GM19099 (cell line): ENCODE measurements around the gene RHOBTB3.

ENCODE experiments used
- POLR2A ChIP-seq: IDR thresholded peaks from 3 replicates; pipeline ENCODE4 v1.6.1; 2011; ENCODE audit warnings: low read depth; ENCODE audit not compliant: insufficient read length; ENCODE audit errors: extremely low read depth

RHOBTB3 gene, protein sequence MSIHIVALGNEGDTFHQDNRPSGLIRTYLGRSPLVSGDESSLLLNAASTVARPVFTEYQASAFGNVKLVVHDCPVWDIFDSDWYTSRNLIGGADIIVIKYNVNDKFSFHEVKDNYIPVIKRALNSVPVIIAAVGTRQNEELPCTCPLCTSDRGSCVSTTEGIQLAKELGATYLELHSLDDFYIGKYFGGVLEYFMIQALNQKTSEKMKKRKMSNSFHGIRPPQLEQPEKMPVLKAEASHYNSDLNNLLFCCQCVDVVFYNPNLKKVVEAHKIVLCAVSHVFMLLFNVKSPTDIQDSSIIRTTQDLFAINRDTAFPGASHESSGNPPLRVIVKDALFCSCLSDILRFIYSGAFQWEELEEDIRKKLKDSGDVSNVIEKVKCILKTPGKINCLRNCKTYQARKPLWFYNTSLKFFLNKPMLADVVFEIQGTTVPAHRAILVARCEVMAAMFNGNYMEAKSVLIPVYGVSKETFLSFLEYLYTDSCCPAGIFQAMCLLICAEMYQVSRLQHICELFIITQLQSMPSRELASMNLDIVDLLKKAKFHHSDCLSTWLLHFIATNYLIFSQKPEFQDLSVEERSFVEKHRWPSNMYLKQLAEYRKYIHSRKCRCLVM

DNA sequence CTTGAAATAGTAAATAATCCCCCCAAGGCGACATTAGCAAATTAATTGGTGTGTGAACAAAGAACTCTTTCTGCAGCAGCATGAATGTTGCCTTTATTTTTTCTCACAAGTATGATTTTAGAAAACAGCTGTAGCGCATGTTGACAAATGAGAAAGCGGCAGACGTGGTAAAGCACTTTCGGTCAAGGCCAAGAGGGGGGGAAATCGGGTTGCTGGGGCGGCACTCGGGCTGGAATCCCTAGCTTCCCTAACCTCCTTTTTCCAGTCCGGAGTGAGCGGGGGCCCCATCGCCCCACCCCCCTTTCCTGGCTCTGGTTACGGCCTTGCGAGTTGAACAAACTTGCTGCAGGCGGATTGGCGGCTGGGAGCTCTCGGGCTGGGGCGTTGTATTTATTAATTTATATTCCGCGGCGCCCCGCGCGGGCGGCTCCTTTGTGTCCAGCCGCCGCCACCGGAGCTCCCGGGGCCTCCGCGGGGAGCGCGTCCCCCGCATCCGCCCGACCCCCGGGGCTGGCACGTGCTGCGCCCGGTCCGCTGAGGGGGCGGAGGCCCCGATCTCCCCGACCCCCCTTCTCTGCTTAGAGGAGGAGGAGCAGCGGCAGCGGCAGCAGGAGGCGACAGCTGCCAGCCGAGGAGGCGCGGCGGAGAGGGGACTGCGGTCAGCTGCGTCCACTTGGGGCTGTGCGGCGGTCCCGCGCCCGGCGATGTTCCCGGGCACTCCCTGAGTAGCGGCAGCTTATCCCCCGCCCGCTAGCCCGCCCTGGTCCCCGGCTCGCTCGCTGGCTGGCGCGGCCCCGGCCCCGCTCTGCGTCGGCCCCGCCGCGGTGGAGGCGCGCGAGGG lies at the start of gene RHOBTB3:
Gene RHOBTB3 (plus strand): TSS at position 607 of the 841 bp plus-strand sequence. CDS start 347 bp downstream, outside the sequence.
- no peak for TF ChIP-seq POLR2A

DNA sequence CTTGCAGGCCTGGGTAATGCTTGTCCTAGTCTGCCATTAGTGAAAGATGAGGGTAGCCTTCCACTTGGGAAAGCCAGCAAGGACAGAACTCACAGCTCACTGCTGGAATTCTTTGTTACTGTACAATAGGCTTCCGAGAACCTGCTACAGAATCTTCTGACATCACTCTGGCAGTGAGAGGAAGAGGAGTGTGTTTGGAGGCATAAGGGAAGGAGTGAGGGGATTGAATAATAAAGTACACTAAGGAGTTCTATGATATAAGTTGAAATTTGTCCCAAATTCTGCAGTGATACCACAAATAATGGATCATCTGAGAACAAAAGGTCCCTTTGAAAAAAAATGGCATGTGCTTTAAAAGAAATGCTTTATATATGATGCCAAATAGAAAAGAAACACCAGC lies 48.2 kb upstream of the RHOBTB3 start, which contains the start of gene SPATA9:
Gene SPATA9 (minus strand): TSS at position 101 of the 400 bp plus-strand sequence. CDS start 137 bp downstream, outside the sequence.
- no peak for TF ChIP-seq POLR2A

DNA sequence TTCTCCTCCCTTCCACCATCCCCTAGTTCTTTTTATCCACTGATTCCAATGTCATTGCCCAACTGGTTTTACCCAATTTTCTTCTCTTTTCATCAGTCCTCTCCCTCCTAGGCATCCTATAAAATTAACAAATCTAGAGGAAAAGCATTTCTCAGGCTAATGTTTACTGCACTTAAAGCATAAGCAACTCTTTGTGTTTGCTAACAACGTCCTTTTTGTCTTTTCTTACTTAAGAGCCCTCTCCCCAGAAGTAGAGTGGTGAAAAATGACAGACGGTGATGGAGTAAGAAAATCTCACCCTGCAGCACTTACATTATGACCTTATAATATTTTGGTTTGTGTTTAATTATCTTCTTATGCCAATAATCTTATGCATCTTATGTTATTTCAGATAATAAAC lies 46.8 kb upstream of the RHOBTB3 start:
- TF ChIP-seq POLR2A, result no peak

DNA sequence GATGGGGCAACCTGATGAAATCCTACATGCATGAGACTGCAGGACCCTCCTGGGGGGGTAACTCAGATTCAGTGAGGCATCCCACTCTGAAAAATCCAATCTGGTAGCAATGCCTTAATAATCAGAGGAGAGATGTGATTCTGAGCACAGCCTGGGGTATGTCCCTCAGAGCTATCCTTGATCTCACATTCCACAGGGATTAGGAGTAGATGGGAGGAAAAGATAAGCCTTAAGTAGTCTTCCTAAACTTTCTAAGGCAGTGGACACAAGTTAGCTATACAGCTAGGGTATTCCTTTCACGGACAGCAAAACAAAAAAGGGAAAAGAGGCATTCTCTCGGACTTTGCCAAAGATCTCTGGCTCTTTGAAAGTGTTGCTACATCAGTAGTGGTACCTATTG lies 44.5 kb upstream of the RHOBTB3 start:
- TF ChIP-seq POLR2A, result no peak

DNA sequence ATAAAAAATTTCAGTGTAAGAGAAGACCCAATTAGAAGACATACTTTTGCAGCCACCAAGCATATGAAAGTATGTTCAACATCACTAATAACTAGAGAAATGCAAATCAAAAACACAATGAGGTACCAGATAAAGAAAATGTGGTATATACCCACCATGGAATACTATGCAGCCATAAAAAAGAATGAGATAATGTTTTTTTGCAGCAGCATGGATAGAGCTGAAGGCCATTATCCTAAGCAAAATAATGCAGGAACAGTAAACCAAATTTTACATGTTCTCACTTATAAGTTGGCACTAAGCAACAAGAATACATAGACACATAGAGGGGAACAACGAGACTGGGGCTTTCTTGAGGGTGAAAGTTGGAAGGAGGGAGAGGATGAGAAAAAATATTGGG lies 41.5 kb upstream of the RHOBTB3 start:
- TF ChIP-seq POLR2A, result no peak

DNA sequence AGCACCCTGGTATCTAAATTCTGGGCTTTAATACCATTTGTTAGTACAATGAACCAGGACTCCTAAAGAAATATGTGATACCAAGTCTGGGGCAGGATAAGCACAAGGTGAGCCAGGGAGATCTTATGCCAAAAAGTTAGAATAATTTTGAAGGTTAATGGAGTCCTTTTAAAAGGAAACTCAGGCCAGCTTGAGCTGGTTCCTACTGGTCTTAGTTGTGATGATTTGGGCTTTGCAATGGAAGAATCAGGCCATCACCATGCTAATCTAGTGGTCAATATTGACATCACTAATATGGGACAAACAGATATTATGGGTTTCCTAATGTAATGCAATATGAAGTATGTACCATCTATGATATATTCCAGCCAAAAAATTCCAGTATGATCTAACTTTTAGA lies 40.8 kb upstream of the RHOBTB3 start:
- no peak for TF ChIP-seq POLR2A

DNA sequence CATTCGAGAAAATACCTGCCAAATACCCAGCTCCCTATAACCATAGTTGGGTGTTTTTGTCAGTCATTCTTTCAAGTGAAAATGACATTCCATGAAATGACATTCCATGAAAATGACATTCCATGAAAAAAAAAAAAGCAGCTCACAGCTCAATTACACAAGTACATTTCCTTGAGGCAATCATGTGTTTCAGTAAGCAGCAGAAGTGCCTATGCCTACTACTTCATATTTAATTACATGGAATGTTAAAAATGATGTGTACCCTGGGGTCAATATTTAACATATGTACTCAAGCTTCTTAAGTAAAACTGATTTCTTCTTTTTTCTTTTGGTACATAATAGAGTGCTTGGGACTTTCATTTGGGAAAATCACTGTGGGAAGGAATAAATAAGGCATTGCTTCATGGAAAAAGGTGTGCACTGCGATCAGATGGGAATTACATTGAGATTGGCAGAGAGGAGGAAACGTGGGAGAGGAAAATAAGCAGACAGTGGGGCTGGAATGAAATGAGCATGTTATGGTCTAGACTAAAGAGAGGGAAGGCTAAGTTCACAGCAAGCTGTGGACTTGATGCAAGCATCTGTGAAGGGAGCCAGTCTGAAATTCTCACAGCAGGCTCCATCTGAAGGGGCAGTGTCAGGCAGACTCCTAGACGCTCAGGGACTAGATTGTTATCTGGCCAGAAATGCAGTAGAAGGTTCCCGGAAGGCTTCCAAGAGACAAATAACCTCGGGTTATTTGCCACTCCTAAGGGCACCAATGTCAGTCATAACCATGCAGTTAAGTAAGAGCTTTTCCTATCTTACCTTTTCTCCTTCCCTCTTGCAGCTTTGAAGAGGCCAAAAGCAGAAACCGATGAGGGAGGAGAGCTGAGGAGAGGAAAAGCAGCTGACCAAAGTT lies 33.1 kb upstream of the RHOBTB3 start:
- TF ChIP-seq POLR2A, result no peak

DNA sequence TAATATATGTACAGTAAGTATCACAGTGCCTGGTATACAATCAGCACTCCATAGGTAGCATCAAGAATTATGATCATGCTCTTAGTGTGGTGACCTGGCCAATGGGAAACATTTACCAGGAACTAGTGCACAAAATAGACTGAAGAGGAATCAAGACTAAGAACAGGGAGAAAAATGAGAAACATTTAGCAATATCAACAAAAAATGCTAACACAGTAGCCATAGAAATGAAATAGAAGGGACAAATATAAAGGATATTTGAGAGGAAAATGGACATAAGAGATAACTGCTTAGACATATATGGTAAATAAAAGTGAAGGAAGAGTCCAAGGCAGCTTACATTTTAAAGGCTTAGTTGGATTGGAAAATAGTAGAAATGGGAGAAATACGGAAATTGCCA lies 31.8 kb upstream of the RHOBTB3 start:
- TF ChIP-seq POLR2A, result no peak

DNA sequence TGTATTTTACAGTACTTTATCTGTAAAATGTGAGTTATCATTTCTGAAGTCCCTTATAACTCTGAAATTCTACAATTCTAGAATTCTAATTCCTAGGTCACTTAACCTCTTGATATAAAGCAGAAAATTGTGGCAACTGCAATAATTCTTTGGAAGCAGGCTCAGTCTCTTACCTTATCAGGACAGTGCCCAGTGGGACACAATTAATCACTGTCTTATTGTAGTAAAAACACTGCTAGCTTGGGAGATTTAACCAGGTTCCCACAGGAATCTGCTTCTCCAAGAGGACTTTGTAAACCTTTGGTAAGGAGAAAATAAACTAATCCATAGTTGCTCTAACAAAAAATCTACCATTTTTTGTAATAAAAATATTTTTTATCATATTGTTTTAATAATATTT lies 30.1 kb upstream of the RHOBTB3 start:
- no peak for TF ChIP-seq POLR2A

DNA sequence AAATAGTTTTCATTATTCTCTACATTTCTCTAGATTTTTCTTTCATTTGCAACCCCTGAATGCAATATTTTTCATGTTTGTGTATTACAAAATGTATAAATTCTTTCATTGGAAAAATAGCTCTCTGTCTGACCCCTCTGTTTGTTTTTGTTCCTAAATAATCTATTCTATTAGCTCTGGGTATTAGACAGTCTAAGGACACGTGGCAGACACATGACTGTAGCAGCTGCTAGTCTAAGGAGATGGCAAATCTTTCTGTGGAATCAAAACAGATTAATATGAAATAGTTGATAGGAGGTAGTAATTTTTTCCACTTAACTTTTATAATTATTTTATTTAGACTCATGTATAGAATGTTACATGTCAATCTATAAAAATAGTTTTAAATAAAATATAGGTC lies 27.0 kb upstream of the RHOBTB3 start:
- no peak for TF ChIP-seq POLR2A

DNA sequence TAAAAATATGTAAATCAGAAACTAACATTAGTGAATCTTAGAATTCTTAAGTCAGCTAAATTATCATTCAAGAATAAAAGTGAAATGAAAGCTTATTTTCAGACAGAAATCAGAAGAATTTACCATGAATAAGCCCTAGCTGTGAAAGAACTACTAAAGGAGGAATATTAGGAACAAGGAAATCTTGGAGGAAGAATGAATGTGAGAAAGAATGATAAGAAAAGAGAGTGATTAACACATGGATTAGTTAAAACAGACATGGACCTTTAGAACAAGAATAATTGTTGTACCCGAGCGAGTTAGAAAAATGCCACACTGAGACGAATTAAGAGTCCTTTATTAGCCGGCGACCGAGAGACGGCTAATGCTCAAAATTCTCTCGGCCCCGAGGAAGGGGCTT lies 24.1 kb upstream of the RHOBTB3 start:
- TF ChIP-seq POLR2A, result no peak

DNA sequence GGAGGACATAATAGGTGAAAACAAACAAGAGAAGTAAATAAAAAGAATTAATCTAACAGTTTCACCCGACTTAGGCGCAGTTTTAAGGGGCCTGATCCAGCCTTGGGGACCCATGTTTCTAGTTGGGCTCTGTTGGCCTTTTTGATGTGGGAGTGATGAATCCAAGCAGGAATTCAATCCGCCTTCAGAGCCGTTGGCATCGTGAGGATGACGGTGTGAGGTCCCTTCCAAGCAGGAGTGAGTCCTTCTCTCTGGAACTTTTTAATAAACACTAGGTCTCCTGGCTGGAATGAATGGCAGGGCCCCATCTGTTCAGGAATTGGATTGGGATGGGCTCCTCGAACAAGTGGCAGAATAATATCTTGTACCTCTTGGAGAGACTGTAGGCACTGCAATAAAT lies 22.3 kb upstream of the RHOBTB3 start:
- no peak for TF ChIP-seq POLR2A

DNA sequence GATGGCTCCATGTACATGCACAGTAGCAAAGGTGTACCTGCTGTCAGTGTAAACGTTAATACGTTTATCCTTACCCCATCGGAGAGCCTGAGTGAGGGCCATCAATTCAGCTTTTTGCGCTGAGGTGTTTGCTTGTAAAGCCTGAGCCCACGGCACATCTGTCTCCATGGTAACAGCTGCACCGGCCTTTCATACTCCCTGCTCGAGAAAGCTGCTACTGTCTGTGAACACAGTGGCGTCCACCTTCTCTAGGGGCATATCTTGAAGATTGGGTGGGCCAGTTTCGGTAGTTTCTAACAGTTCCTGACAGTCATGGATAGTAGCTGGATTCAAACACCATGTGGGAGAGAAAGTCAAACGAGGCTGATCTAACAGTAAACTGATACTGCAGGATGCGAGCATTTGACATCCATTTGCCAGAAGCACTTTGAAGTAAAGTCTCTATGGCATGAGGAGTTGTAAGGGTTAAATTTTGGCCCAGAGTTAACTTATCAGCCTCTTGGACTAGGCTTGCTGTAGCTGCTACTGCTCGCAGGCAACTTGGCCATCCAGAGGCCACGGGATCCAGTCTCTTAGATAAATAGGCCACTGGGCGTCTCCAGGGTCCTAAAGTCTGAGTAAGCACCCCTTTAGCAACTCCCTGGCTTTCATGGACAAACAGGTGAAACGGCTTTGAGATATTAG lies 21.0 kb upstream of the RHOBTB3 start:
- TF ChIP-seq POLR2A, result no peak
